BLaER1 (cell line): ENCODE results near the gene NAA10.

Experiments used
- H3K27ac ChIP-seq: shearing (Covaris generic); formaldehyde crosslinking; 2 replicates; pipeline ENCODE4 v1.8.1; 2022
- H3K27me3 ChIP-seq: shearing (Covaris generic); formaldehyde crosslinking; 2 replicates; pipeline ENCODE4 v1.8.1; 2022
- H3K36me3 ChIP-seq: shearing (Covaris generic); formaldehyde crosslinking; 2 replicates; pipeline ENCODE4 v1.8.1; 2022
- H3K4me1 ChIP-seq: shearing (Covaris generic); formaldehyde crosslinking; 2 replicates; pipeline ENCODE4 v1.8.1; 2022
- H3K4me2 ChIP-seq: shearing (Covaris generic); formaldehyde crosslinking; 2 replicates; pipeline ENCODE4 v1.8.1; 2022
- H3K4me3 ChIP-seq: shearing (Covaris generic); formaldehyde crosslinking; 2 replicates; pipeline ENCODE4 v1.8.1; 2022
- H3K9ac ChIP-seq: shearing (Covaris generic); formaldehyde crosslinking; 2 replicates; pipeline ENCODE4 v1.8.1; 2022
- H3K9me3 ChIP-seq: shearing (Covaris generic); formaldehyde crosslinking; 2 replicates; pipeline ENCODE4 v1.8.1; 2022
- H4K20me1 ChIP-seq: shearing (Covaris generic); formaldehyde crosslinking; 2 replicates; pipeline ENCODE4 v1.8.1; 2022
- Cebpa-rat ChIP-seq: shearing (Covaris generic); IDR thresholded peaks from 2 replicates; pipeline ENCODE4 v1.8.1; 2022

The NAA10 gene

DNA sequence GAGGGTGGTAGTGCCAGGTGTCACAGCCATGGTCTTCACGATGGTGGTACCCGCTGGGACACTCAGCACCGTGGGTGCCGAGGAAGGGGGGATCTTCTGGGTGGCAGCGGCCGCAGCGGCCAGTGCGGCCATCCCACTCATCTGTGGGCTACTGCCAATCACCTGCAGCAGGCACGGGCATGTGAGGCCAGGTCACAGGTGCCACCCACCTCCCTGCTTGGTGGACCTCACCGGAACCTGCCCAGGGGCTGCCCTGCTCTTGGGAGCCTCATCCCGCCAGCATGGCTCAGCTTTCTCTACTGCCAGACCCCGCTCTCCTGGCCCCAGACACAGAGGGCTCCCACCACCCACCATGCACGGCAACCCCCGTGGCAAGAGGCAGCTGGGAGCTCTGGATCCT, 23.8 kb upstream of the NAA10 start:
- H3K4me2 ChIP-seq = no peak overlapping the region
- peaks cover 15% of the 10 kb centered on the region for H3K27me3 ChIP-seq
- no peaks in the 10 kb centered on the region for H3K9me3 ChIP-seq
- H3K27ac ChIP-seq = no peak overlapping the region
- H3K9ac ChIP-seq = no peak overlapping the region
- no peak overlapping the region for H3K4me3 ChIP-seq
- peaks cover 100% of the 10 kb centered on the region for H4K20me1 ChIP-seq
- peaks cover 100% of the 10 kb centered on the region for H3K36me3 ChIP-seq
- H3K4me1 ChIP-seq = peaks cover 6% of the 10 kb centered on the region
- no peak for TF ChIP-seq Cebpa-rat

DNA sequence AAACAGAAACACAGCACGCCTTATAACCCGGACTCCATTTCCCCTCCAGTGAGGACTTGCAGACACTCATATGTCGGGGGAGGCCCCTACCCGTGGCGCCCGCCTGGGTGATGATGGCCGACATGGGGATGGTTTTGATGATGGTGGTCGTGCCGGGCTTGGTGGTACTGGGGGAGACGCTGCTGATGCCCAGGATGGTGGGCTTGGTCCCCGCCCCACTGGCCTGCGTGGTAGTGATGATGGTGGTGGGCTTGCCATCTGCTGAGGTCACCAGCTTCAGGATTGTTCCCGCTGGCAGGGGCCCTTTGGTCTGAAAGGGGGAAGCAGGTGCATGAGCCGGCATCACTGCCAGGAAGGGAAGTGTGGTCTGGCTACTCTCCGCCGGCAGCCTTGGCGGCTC, 22.4 kb upstream of the NAA10 start:
- no peak overlapping the region for H3K4me2 ChIP-seq
- no peak overlapping the region for H3K9ac ChIP-seq
- no peak overlapping the region for H3K27ac ChIP-seq
- peaks cover 99% of the 10 kb centered on the region for H3K36me3 ChIP-seq
- H3K9me3 ChIP-seq = no peaks in the 10 kb centered on the region
- no peak overlapping the region for H3K4me3 ChIP-seq
- H4K20me1 ChIP-seq = peaks cover 100% of the 10 kb centered on the region
- H3K4me1 ChIP-seq = peaks cover 19% of the 10 kb centered on the region
- H3K27me3 ChIP-seq = 0 out of 2 replicates have a peak, but pooled peaks cover 1% of the 10 kb centered on the region
- no peak for TF ChIP-seq Cebpa-rat

DNA sequence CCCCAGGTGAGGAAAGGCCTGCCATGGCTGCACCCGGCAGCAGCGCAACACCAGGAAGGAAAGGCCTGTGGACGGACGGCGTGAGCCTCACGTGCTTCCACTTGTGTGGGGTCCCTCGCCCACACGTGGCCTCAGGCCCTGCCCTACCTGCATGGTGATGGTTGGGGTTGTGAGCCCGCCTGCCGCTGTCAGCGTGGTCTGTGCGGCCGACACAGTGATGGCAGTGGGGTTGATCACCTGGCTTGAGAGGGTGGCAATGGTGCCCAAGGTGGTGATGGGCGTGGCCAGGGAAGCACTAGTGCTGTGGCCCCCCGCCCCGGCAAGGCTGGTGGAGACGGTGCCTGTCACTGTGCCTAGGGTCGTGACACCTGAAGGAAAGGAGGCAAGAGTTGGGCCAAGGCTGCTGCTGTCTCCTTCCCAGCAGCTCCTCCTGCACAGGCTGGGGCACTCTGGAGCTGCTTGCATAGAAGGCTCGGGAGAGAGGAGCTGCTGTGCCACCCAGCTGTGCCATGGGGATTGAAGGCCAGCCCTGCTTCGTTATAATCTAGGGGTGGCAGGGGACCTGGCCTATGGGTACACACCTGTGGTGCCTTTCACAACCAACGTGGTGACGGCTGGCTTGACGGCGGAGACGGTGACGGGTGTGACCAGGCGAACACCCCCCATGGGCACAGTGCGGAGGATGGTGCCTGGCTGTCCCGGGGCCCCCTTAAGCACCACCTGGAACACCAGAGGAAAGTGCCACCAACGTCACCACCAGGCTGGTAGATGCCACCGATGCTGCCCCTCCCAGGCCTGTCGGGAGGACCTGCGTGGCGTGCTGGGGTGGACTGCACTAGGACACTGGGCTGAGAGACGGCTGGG, 21.4 kb upstream of the NAA10 start:
- peaks cover 99% of the 10 kb centered on the region for H3K36me3 ChIP-seq

DNA sequence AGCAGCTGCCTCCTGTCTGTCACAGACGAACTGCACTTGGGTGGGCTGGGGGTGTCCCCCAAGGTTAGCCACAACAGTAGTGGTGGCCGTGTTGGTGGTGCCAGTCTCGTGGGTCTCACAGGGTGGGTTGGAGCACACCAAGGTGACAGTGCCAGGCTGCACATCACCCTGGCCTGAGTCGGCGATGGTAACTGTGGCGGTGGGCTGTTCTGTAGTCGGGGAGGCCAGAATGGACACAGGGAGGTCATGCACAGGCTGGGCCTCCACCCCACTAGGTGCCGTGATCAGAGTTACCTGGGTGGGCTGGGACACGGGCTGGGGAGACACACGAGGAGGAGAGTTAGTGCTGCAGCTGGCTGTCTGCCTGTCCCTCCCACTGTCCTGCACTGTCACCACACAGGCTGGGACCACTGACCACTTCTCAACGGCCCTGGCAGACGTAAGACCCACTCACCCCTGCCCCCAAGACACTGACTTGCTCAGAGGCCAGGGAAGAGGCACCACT, 20.4 kb upstream of the NAA10 start:
- Histone ChIP-seq H3K27me3 (no peaks in the 10 kb centered on the region), H3K4me1 (peaks cover 39% of the 10 kb centered on the region), H3K9ac (no peak overlapping the region), H3K4me2 (no peak overlapping the region), H3K36me3 (peaks cover 99% of the 10 kb centered on the region), H3K27ac (no peak overlapping the region), H3K9me3 (no peaks in the 10 kb centered on the region), H3K4me3 (no peak overlapping the region), H4K20me1 (peaks cover 100% of the 10 kb centered on the region)
- no peak for TF ChIP-seq Cebpa-rat

More for the DNA sequence above, 21.4 kb upstream of the NAA10 start:
- no peak for TF ChIP-seq Cebpa-rat
- H3K4me2 ChIP-seq = no peak overlapping the region
- no peak overlapping the region for H3K9ac ChIP-seq
- no peak overlapping the region for H3K27ac ChIP-seq
- no peaks in the 10 kb centered on the region for H3K9me3 ChIP-seq
- H3K4me1 ChIP-seq = peaks cover 29% of the 10 kb centered on the region
- no peak overlapping the region for H3K4me3 ChIP-seq
- no peaks in the 10 kb centered on the region for H3K27me3 ChIP-seq
- peaks cover 100% of the 10 kb centered on the region for H4K20me1 ChIP-seq

DNA sequence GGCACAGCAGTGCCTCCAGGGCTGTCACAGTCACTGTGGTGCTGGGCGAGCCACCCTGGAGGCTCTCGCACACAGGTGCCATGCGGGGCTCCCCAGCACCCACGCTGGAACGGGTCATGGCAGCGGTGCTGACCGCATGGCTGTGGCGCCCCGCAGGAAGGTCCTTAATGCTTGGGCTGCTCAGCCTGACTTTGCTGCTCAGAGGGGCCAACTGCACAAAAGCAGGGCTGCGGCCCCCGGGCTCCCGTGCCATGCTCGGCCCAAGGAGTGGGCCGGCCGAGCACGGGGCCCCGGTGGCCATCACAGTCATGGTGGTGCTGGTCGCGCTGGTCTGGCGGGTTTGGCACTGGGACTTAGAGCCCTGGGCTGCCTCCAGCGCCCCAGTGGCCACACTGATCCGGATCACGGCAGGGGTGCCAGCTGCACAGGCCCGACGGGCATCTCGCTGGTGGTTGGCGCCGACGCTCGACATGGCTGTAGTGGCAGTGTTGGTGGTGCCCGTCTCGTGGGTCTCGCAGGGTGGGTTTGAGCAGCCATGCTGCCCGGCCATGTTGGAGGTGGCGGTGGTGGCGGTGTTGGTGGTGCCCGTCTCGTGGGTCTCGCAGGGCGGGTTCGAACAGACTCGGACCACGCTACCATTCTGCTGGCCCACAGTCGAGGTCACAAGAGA, 19.9 kb upstream of the NAA10 start:
- TF ChIP-seq Cebpa-rat = no peak
- peaks cover 100% of the 10 kb centered on the region for H4K20me1 ChIP-seq
- H3K27me3 ChIP-seq = no peaks in the 10 kb centered on the region
- no peak overlapping the region for H3K4me2 ChIP-seq
- peaks cover 99% of the 10 kb centered on the region for H3K36me3 ChIP-seq
- no peak overlapping the region for H3K9ac ChIP-seq
- no peak overlapping the region for H3K4me3 ChIP-seq
- no peak overlapping the region for H3K27ac ChIP-seq
- no peaks in the 10 kb centered on the region for H3K9me3 ChIP-seq
- H3K4me1 ChIP-seq = peaks cover 45% of the 10 kb centered on the region

DNA sequence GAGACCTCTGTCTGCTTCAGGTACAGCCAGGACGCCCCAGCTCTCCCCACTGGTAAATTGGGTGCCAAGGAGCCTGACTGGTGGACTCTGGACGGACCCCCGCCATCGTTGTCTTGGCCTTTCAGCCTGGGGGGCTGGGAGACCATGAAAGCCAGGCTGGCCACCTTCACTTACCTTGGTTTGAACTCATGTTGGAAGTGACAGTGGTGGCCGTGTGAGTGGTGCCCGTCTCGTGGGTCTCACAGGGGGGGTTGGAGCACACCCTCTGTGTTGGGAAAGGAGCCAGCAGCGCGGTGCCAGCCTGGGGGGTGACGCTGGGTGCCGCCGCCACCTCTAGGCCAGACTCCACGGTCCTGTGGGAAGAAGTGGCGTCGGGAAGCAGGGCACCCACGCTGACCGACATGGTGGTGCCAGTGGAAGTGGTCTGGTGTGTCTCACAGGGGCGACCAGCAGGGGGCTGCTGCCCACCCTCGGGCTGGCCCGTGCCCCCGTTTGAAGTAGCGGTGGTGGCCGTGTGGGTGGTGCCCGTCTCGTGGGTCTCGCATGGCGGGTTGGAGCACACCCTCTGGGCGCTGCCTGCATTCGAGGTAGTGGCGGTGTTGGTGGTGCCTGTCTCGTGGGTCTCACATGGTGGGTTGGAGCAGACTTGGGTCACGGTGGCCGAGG, 19.2 kb upstream of the NAA10 start:
- Histone ChIP-seq H3K4me1 (peaks cover 51% of the 10 kb centered on the region), H3K27me3 (no peaks in the 10 kb centered on the region), H3K4me3 (no peak overlapping the region), H3K9ac (no peak overlapping the region), H3K4me2 (peak overlapping the region; percentile 35), H4K20me1 (peaks cover 99% of the 10 kb centered on the region), H3K36me3 (peaks cover 97% of the 10 kb centered on the region), H3K27ac (no peak overlapping the region), H3K9me3 (no peaks in the 10 kb centered on the region)
- TF ChIP-seq Cebpa-rat = no peak

DNA sequence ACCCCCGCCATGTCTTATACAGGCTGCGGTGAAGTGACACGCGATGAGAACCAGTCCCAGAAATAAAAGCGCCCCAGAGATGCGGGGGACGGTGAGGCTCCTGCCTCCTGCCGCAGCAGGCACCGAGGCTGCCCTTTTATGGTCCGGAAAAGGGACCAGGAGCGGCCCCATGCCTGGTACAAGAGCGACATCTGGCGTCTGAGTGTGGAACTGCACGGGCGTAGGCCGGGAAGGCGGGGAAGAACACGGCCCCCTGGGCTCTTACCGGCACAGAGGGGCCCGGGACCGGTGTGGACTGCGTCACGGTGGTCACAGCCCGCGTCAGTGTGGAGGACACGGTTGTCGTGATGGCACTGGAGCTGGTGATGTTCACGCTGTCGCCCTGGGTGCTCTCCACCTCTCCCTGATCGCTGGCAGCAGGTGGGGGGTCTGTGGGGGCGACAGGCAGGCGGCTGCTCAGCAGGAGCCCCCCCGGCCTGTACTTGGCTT, 18.5 kb upstream of the NAA10 start:
- peaks cover 57% of the 10 kb centered on the region for H3K4me1 ChIP-seq
- TF ChIP-seq Cebpa-rat = no peak
- peak overlapping the region; percentile 35 for H3K4me2 ChIP-seq
- no peaks in the 10 kb centered on the region for H3K27me3 ChIP-seq
- H4K20me1 ChIP-seq = peaks cover 98% of the 10 kb centered on the region
- no peak overlapping the region for H3K27ac ChIP-seq
- H3K9ac ChIP-seq = no peak overlapping the region
- no peaks in the 10 kb centered on the region for H3K9me3 ChIP-seq
- no peak overlapping the region for H3K4me3 ChIP-seq
- H3K36me3 ChIP-seq = peaks cover 91% of the 10 kb centered on the region

DNA sequence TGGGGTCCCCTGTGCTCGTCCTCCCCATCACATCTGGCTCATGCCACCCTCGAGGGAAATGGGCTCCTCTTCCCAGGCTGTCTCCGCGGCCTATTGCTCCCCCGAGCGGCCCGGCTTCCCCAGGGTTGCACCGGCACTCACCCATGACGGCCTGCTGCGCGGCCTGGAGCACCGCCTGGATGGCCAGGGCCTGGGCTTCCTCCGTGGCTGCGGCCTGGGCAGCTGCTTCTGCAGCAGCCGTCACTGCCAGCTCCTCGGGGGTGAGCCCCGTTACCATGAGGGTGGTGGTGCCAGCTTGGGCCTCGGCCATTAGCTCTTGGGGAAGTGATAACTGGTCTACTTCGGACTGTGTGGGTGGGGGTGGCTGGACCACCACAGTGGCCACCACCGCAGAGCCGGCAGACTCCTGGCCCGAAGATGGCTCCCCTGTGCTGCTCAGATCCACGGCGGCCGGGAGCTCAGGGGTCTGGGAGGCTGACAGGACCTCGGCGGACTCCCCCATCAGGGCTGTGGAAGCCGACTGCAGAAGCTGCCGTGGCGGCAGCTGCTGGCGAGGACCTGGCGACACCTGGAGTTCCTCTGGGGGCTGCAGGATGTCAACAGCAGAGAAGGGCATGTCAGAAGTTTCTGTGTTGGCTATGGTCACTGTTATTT, 17.7 kb upstream of the NAA10 start:
- Histone ChIP-seq H3K27ac (peak overlapping the region; percentile 35), H3K4me2 (peak overlapping the region; percentile 35), H3K36me3 (peaks cover 82% of the 10 kb centered on the region)

DNA sequence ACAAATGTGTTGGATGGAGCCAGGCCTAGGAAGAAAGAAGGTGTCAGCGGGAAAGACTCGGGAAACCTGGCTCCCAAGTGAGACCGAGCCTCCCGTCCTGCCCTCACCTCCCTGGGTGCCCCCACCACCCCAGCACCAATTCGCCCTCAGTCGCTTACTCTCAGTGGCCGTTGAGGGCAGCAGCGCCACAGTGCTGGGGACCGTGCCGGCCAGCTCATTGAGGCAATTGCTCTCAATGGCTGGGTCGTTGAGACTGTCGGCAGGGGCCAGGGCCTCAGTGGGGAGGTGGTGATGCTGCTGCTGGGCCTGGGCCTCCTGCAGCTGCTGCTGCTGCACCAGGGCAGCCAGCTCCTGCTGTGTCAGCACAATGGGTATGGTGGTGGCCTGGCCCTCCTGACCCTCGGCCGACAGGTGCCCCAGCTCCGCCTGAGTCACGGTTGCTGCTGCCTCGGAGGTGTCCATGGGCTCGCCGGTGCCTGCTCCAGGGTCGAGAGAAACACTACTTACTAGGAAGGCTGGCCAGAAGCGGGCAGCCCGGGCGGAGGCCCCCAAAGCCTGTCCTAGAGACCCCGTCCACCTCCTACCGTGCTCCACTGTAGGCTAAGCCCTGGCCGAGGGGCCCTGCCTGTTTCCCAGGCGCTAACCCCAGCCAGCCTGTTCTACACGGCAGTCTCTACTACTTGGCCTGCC, 17.0 kb upstream of the NAA10 start:
- Histone ChIP-seq H4K20me1 (peaks cover 98% of the 10 kb centered on the region), H3K4me1 (peaks cover 72% of the 10 kb centered on the region), H3K4me2 (peak overlapping the region; percentile 65), H3K27ac (peak overlapping the region; percentile 35), H3K9ac (no peak overlapping the region), H3K9me3 (no peaks in the 10 kb centered on the region), H3K36me3 (peaks cover 75% of the 10 kb centered on the region), H3K27me3 (no peaks in the 10 kb centered on the region), H3K4me3 (no peak overlapping the region)
- no peak for TF ChIP-seq Cebpa-rat

More for the DNA sequence above, 17.7 kb upstream of the NAA10 start:
- Histone ChIP-seq H3K27me3 (no peaks in the 10 kb centered on the region), H3K9me3 (no peaks in the 10 kb centered on the region), H3K9ac (no peak overlapping the region), H4K20me1 (peaks cover 98% of the 10 kb centered on the region), H3K4me1 (peaks cover 66% of the 10 kb centered on the region), H3K4me3 (no peak overlapping the region)
- TF ChIP-seq Cebpa-rat = no peak
